HG03571 (cell line): ENCODE results near the gene HCRTR2.
"Not testable (repeated sequence)": the region's sequence is repeated elsewhere in the genome, so short reads cannot be mapped to it uniquely, and the experiment has no call there.

ENCODE experiments used
- ATAC-seq: cut with Tn5 transposase; IDR thresholded peaks from one replicate; pipeline ENCODE4 v1.9.1; 2021; ENCODE audit not compliant: unreplicated experiment

HCRTR2 gene

GRCh38 chr6:55174211-55175026 lies at the start of gene HCRTR2:
TSS of gene HCRTR2 (plus strand) at chr6:55174515. CDS start at chr6:55174588, 73 bp downstream.
- ATAC-seq = no peak

GRCh38 chr6:55130806-55131324 lies 43.5 kb upstream of the HCRTR2 start:
- ATAC-seq = no peak

GRCh38 chr6:55131616-55132015 lies 42.7 kb upstream of the HCRTR2 start:
- no peak for ATAC-seq

GRCh38 chr6:55136916-55137315 lies 37.4 kb upstream of the HCRTR2 start:
- no peak for ATAC-seq

- ATAC-seq = no peak
Observed at GRCh38 chr6:55137929-55138693, 36.2 kb upstream of the HCRTR2 start.

GRCh38 chr6:55141611-55142010 lies 32.7 kb upstream of the HCRTR2 start:
- ATAC-seq = no peak

- no peak for ATAC-seq
Observed at GRCh38 chr6:55142610-55143009, 31.7 kb upstream of the HCRTR2 start.

- ATAC-seq = no peak
Observed at GRCh38 chr6:55153284-55153683, 21.0 kb upstream of the HCRTR2 start.

- ATAC-seq = not testable (repeated sequence)
Observed at GRCh38 chr6:55158784-55159183, 15.5 kb upstream of the HCRTR2 start.

- no peak for ATAC-seq
Observed at GRCh38 chr6:55167860-55168259, 6.5 kb upstream of the HCRTR2 start.

GRCh38 chr6:55175078-55176049 lies 1.0 kb downstream of the HCRTR2 start:
- no peak for ATAC-seq

GRCh38 chr6:55176958-55177357 lies 2.6 kb downstream of the HCRTR2 start:
- no peak for ATAC-seq

GRCh38 chr6:55180258-55180657 lies 5.9 kb downstream of the HCRTR2 start:
- no peak for ATAC-seq

GRCh38 chr6:55182016-55182650 lies 7.8 kb downstream of the HCRTR2 start:
- ATAC-seq = no peak

- ATAC-seq = no peak
Observed at GRCh38 chr6:55184782-55185530, 10.6 kb downstream of the HCRTR2 start.

GRCh38 chr6:55198715-55199114 lies 24.4 kb downstream of the HCRTR2 start:
- ATAC-seq = no peak

- no peak for ATAC-seq
Observed at GRCh38 chr6:55199239-55199638, 24.9 kb downstream of the HCRTR2 start.

GRCh38 chr6:55208478-55209458 lies 34.5 kb downstream of the HCRTR2 start:
- no peak for ATAC-seq
